Left renal pelvis (tissue), 4 donors: ENCODE results near the gene RALGAPA2. TPM values are rescaled to one million over a fixed set of nuclear protein-coding genes. Genes with fewer than 3 reads are reported as not detected.

Experiments
- DNase-seq, 4 donors: peaks; one replicate each; pipeline ENCODE4 v3.0.0-alpha.2; 2013; ENCODE audit warnings: low read depth in 4 of 4, low spot score in 3 of 4
- polyA plus RNA-seq, 4 donors: library from polyadenylated mRNA; unstranded; fragments of 120-200 nt; gene quantifications; one replicate each; pipeline ENCODE4 v1.2.1, GENCODE V29; 2013; ENCODE audit not compliant: insufficient read length in 4 of 4

The RALGAPA2 gene
- polyA plus RNA-seq, 4 donors = 8.6 to 21.8 (median 19.4) TPM

DNA sequence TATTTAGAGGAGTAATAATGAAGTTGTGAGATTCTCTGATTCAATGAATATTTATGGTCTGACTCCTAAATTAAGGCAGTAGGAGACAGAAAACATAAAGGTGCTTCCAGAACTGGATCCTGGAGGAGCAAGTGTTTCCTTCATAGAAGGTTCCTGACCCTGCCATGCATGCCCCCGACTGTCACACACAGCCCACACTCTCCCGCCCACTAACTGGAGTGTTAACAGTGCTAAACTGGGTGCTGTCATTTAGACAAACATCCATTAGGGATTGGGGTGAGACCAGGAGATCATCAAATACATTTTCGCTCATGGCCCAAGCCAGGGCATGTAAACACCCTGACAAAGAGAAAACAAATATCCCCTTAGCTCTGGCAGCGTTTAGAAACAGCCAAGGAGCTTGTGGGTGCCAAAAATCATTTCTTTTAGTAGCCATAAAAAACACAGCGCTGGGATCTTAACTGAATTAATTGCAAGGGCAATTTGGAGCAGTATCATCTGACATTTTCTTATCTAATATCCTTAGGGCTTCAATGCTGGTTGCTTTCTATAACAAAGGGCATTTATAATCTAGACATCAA lies 297.7 kb downstream of the RALGAPA2 start:
- no peak for DNase-seq

DNA sequence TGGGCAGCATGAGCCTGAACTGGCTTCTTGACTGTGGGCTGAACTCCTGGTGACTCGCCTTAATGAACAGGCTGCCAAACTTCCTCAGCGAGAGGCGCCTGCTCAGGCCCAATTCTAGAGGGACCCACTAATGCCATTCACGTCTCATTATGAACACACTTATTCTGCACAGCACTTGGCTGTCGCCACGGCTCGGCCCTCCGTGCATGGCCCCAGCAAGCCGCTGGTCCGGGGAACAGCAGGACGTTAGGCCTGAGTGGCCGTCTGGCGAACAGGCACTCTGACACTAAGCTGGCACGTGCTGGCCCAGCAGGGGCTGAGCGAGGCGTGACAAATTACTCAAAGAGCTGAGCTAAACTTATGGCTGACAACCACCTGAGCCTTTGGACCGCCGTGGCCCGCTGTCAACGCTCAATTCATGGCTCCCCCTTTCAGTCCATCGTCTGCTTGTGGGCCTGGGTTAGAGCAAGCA lies 298.6 kb downstream of the RALGAPA2 start:
- no peak for DNase-seq

DNA sequence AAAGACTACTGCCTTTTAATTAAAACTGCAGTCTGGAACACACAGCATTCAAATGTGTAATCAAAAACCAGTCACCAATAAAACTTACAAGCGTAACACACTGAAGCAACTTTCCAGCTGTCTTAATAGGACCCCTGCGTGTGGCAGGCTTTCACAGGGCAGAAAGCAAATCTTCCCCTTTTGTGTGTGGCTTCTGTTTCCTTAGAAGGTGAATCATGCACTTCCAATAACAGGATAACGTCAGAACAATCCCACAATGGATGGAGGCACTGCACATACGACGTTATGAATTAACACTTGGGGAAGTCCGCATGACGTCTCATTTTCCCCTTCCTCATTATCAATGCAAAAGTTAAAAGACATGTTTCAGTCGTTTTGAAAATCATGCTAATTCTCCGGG lies 299.7 kb downstream of the RALGAPA2 start:
- DNase-seq = no peak

DNA sequence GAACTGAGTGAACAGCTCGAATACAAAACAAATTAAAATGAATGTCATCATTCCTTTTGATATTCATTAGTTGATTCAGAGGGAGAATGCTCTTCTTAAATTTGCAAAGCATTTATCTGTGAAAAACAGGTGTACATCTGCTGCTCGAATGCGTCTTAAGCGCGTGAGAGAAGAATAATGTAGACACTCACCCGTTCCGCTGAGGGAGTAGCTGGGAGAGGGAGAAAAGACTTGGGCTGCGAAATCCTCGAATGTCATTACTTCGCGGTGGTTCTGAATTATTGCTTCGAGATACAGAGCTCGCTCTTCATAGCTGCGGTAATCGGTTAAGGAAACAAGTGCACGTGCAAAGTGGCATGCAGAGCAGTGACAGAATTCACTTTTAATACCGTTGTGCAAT lies 300.6 kb downstream of the RALGAPA2 start:
- DNase-seq = no peak

DNA sequence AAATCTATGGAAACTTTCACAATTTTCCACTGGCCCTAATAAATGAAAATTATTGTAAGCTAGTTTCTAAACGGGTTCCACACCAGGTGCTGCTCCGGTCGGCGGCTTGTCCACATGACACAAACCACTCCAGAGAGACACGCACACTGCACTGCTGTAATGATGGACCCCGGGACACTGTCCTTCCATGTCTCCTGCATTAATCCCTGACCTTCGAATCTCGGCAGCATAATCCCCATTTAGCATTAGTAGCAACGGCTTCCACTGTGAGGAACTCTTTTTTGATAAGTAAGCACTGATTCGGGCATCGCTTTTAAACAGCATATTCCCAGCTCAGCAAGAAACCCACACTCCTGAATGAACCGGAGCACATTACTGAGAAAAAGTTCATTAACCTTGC lies 301.0 kb downstream of the RALGAPA2 start:
- no peak for DNase-seq

DNA sequence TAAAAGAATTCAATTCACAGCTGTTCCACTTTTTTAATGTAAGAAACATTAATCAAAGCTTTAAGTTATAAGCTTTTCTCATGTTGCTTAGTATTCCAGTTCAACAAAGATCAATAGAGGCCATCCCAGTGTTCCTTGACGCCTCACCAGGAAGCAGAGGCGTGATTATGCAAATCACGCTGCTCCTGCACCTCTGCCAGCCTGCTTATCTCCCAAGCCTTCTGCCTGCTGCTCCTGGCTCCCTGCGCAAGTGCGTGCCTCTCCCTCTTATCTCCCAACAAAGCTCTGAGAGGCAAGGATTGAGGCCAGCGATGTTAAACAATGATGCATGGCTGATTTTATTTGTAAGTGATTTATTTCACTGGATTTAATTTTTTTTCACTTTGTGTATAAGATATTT lies 301.8 kb downstream of the RALGAPA2 start:
- DNase-seq = no peak

DNA sequence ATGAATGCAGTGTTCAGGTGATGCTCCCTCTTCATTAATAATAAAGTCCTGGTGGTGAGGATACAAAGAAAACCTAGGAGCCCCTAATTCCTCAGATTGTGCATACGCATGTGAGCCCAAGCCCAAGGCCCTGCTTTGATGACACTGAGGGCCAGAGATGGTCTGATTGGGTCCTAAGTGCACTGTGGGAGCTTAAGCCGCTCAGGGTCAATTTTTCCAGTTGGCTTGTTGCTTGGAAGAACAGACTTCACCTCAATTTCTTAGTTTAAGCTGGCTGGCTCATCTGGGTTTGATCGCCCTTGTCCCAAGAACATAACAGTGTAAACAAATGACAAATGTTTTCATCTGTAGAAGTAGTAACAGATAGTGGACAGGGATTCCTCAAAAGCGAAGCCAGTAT lies 303.1 kb downstream of the RALGAPA2 start:
- no peak for DNase-seq

DNA sequence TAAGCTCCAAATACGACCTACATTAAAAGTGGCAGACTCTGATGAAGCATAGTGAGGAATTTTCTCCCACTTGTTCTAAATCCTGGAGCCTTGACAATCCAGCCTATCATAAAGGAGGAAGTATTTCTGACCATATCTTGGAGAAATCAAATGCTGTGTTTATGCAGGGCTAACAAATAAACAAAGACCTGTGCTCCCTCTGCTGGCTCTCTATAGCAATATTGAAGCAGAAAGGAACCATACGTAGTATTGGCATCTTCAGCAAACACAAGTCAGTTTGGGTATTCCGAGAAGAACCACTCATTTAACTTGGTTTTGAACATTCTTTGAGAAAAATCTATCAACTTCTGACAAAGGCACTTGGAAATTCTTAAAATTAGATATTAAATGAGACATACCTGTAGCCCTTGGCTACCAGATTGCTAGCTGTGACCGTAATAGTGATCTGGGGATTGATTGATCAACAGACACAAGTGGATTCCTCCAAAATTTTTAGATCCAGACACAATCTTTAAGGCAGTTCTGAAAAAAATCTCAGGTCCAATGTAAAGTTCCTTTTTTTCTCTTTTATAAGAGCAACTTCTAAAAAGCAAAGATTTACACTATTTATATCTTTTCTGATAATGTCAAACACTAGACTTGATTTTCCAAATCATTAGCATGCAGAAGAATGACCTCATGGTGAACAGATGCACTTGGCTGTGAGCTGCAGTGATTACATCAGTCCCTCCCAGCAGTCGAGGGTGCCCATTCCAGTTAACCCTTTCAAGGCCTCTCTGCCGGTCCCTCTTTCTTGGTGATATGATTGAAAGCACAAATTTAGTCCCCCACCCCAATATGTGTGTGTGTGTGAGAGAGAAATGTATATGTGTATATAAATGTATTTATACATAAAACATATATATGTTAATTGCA lies 304.3 kb downstream of the RALGAPA2 start:
- DNase-seq = no peak

DNA sequence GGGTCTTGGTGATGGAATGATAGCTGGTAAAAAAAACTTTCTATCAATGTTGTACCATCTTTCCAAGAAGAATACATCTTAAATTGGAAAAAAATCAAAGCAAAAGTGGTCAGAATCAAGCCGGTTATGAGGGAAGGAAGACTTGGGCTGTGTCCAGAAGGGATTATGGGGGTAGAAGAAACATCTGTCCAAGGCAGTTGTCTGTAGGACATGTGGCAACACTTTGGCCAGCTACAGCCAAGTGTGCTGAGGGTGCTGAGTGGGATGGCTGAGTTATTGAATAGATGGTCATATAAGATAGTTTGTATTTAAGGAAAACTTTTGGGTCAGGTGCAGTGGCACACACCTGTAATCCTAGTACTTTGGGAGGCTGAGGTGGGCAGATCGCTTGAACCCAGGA lies 306.1 kb downstream of the RALGAPA2 start:
- DNase-seq = no peak

DNA sequence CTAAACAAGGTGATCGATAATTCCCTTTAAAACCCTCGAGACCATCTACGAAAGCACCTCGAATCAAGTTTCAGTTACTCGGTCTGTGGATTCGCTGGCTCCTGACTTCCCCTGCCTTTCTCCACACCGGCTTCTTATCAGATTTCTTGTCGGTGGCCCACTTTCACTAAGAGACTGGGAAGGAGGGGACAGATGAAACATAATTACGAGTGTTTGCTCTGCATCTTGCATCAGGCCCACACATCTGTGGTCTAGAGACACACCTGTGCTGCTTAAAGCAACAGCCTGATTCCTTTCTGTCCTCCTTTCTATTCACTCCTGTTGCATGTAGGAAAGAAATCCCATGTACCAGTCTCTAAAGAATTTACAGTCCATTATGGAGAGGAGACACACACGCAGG lies 306.8 kb downstream of the RALGAPA2 start:
- no peak for DNase-seq

DNA sequence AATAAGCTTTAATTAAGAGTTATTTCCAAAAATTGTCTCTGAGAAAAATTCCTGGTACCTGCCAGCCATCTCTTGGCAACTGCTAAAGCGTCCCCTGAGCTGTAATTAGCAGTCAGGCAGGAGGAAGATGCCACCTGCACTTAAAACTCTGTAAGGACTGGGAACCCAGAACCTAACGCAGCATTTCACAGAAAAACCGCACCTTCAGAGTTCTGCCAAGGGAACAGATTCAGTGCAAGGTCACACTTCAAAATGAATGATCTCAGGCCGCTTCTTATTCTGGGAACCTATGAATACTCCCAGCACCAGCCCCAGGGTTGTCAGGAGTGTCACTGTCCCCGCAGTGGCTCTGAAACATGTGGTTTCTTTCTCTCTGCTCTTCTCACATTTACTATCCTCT lies 307.8 kb downstream of the RALGAPA2 start:
- no peak for DNase-seq

DNA sequence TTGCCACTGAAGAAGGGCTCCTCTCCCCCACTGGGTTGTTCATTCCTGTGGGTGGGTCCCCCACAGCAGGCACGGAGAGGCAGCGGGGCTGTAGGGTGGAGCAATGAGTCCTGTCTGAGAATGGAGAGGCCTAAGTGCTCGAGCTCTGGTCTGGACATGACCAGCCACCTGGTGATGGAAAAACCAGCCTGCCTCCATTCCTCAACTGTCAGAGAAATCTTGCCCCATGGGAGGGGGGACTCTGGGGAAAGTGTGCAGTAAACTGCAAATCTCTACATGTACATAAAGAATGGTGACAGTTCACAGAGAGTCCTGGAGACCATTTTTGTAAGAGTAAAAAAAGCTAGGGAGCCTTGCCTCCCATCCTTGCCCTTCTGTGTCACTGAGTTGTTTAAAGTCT lies 310.5 kb downstream of the RALGAPA2 start:
- DNase-seq = no peak

DNA sequence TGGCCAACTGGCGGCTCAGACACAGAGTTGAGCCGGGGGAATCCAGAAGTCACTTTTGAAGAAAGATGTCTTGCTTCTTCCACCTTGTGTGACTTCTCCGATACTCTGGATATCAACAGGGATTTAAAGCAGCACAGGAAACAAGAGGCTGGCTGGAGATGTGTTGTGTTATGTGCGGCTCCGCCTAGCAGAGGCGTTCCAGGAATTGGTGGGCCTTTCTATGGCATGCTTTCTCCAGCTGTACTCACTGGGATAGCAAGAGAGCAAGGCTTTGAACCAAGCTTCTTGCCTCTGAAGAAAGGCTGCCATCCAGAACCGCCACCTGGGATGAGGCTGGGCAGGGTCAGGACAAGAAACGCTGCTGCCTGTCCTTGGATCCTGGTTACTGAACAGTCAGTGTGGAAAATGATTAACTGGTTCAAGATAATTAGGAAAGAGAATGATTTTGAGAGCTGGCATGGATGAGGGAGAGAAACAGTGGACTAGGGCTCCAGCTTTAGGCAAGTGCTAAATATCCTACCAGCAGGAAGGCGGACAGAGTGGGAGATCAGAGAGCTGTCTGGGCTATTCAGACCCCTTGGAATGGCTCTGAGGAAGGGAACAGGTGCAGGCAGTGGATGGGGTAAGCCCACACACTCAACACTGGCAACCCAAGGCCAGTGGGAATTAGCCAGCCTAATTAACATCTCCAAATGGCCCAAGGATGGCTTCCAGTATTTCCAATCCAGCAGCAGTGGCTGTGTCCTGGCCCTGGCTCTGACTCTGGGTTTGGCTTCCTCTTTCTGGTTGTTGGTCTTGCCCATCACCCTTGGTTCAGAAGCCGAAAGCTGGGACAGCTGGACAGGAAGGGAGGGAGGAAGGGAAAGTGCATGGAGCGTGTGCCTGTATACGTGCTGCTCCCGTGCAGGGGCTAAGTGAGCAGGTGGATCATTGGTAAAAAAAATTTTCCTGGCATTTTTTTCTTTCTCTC lies 312.6 kb downstream of the RALGAPA2 start:
- no peak for DNase-seq

DNA sequence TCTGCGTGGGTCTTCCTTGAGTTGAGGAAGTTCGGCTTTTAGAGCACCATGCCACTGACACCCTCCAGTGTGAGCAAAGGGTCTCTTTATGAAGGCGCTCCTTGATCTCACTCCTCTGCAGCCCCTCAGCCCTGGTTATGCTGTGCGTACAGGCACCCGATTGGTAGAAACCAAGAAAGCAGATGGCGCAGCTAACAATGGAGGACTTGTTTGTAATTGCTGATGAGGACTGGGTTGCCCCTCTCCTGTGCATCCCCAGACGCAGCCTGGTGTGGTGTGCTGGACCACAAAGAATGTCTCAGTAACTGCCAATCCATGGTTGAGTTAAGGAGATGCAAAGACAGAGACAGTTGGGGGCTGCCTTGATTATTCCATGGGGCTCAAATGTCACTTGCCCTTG lies 314.3 kb downstream of the RALGAPA2 start:
- DNase-seq = no peak

DNA sequence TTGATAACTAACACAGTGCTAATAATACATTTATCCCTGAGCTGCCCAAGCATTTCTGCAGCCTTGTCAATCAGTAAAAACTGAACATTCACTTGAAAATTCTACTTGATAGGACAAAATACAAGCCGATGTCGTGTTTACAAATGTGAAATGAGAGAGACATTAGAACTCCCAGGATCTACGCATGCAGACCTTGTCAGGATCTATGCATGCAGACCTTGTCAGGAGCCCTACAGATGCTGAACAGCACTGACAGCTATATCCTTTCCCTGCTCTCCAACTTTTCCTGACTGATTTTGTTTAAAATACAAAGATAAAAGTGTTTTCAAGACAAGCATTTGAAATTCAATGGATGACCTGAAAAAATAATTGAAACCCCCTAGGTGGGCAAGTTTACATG lies 315.6 kb downstream of the RALGAPA2 start:
- DNase-seq = no peak

DNA sequence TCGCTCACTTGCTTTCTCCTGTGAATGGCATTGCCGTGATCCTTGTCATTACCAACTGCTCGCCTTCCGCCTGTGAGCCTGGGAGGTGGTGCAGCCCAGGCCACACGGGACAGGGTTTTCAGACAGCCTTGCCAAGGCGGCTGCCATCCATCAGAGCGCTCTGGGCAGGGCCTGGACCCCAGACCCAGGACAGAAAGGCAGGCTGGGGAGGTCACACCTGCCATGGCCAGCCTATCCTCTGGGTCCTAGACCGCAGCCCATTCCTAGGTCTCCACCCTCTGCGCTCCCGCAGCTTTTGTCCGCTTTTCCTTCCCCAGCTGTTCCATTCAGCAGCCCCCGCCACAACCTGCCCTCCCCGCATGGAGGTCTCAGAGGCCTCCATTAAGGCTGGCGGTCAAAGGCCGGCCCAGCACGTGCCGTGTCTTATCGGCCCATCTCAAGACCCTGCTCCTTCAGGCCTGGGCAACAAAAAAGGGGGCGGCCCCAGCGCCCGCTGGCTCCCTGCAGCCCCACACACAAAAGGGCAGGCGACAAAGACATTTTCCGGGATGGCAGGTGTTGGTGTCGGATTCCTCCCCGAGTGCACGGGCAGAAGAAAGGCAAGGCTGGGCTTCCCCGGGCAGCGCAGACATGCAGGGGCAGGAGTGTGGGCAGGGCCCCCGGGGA lies 316.4 kb downstream of the RALGAPA2 start:
- DNase-seq = no peak

DNA sequence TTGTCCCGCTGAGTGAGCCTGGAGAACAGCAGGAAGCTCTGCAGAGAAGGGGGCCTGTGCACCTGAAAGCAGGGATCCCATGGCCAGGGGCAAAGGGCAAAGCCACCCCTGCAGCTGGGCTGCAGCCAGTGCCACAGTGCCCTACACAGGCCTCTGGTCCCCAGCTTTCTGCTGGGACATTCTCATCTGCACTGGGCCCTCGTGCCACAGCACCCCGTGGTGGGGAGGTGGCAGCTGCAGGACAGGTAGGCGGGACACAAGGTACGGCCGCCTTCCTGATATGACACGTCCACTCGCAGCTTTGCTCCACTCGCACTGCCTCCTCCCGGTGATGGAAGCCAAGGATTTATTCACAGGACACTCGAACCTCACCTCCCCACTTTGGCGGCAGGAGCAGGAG lies 317.4 kb downstream of the RALGAPA2 start:
- no peak for DNase-seq

DNA sequence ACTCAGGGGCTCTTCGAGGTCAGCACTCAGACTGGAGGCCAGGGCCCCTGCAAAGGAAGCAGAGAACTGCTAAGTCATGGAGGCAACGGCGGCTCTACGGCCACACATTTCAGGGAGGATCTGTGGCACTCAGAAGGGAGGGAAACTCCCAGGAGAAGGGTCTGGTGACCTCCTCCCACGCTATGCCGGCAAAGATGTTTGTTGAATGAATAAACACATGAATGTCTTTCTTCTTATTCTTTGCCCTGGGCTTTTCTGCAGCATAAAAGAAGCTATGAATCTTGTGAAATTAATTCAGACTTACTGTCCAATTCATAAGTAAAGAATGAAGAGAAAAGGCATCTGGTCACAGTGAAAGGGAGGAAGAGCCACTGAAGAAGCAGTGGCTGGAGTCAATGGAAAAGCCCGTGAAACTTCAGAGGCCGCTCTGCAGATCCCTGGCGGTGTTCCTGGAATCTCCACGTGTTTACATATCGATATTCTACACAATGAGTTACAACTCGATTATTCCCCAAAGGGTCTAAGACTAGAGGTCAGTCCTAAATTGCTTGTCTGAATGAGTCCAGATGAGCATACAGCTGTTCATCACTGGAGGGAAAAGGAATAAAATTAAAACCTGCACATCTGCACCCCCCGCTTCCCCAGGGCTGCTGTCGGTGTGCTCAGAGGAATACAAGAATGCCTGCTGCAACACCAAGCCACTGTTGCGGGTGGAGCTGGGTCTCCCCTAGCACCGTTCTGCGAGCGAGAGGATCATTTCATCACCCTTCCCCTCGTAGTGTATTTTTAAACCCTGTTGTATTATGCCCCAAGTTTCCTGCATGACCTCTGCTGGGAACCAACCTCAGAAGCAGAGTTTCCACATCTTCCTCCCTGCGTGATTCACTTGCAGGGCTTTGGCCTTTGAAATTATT lies 319.0 kb downstream of the RALGAPA2 start:
- no peak for DNase-seq

DNA sequence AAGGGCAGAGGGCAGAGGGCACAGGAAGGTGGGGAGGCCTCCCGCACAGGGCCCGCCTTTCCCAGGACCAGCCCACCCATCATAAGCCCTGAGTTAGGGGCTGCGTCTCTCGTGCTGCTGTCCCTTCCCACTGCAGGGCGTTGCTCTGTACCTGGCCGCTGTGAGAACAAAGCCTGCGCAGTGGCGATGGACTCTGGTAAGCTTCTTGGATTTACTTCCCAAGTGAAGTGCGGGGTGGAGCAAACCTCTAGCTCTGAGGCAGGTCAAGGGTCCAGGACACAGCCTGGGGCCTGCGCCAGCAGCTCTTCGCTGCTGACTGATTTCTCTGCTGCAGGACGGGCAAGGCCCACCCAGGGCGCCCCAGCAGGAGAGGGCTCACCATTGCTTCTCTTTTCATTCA lies 320.7 kb downstream of the RALGAPA2 start:
- DNase-seq = no peak
